Pulmonary artery endothelial cell (primary cell): ENCODE results near the gene LRMDA. TPM values are rescaled to one million over a fixed set of nuclear protein-coding genes. Genes with fewer than 3 reads are reported as not detected.

Experiments used
- DNase-seq: peaks from one replicate; pipeline ENCODE4 v3.0.0-alpha.2; 2011; ENCODE audit warnings: low read depth, low spot score
- total RNA-seq: library from RNA; depleted of rRNA; stranded (reverse); fragments of >200 nt; gene quantifications from 2 replicates; pipeline ENCODE4 v1.2.3, GENCODE V29; 2014

LRMDA gene
- total RNA-seq, 1 donor from 2014 or later: 14.6 TPM

- no peak for DNase-seq
Measured at GRCh38 chr10:75418712-75419111, 12.7 kb upstream of the LRMDA start.

GRCh38 chr10:75422913-75423312 lies 8.5 kb upstream of the LRMDA start:
- DNase-seq: no peak

DNA sequence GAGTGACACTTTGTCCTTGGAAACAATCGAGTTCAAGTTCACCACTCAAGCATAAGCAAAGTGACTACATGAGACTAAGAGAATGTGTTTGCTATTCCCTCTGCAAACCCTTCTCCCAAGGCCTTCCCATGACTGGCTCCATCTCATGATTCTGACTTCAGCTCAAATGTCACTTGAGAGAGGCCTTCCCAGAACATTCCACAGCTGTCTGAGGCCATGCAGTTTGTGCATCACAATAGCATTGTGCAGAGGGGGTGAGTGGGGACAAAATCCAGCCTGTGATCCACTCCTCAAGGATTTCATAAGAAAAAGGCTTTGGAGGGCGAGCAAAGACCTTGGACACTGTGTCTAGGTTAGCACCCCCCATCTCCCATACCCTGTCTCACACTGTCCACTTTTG lies 6.9 kb upstream of the LRMDA start:
- DNase-seq: no peak

GRCh38 chr10:75425291-75426079 lies 5.9 kb upstream of the LRMDA start:
- no peak for DNase-seq

GRCh38 chr10:75426880-75427279 lies 4.5 kb upstream of the LRMDA start:
- DNase-seq: no peak

DNA sequence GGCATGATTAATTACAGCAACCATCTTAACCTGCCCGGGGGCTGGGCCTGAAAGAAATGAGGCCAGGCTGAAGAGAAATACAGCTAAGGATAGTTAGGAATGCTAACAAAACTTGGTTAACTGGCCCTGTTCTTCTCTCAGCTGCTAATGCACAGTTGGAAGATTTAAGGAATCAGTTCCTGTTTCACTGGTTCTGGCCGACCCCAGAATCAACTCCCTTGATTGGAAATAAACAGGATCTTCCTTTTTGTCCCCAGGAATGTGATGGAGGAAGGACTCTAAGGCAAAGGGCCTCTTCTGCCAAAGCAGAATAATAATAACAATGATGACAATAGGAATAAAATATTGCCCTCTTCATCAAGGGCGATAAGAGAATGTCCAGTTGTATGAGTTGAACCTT lies 3.5 kb upstream of the LRMDA start:
- DNase-seq: no peak

DNA sequence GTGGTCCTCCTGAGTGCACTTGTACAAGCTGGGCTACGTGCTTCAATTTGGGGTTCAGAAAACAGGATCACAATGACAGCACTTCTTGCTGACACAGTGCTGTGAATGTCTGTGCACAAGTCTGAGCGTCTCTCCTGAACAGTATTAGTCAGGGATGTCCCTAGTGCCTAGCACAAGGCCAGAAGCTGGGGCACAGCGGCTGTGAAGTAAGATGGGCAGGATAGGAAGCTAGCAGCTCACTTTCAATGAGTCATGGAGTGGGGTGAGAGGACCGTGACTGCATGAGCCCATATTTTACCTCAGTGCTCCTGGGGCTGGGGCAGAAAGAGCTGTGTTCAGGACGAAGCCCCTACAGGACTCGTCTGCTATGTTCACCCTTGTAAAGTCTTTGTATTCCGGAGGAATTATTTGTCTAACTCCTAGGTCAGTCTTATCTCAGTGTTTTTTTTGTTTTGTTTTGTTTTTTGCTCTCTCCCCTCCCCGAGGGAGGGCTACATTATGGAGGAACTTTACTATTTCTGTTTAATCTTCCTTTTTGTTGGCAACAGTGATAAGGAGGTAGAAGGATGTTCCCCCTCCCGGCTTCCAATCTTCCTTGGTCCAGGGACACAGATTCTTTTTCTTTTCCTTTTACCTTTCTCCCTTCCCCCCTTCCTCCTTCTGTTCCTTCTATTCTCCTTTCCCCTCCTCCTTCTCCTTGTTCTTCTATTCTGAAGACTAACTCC lies 2.8 kb upstream of the LRMDA start:
- no peak for DNase-seq

DNA sequence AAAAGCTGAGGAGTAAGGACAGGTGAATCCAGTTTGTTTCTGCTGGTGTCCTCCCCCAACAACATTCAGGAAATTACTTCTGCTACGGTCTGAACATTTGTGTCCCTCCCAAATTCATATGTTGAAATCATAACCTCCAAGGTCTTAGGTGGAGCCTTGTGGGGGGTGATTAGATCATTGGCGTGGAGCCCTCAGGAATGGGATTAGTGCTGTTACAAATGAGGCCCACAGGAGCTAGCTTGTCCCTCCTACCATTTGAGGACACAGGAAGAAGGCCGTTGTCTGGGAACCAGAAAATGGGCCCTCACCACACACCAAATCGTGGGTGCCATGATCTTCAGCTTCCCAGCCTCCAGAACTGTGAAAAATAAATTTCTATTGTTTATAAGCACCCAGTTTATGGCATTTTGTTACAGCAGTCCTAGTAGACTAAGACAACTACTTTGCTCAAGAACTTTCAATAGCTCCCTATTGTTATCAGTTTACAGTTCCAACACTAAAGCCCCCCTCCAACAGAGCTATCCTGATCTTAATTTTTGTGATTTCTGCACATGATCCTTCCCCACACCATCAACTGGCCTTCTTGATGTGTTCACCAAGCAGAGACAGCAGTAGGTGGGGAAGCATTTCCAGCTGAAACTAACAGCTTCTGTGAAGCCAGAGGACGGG lies 2.1 kb upstream of the LRMDA start:
- no peak for DNase-seq

- DNase-seq: peak; percentile 33
Measured at GRCh38 chr10:75430000-75430763, 1.2 kb upstream of the LRMDA start.

- no peak for DNase-seq
Measured at GRCh38 chr10:75432176-75432575, 752 bp downstream of the LRMDA start.

DNA sequence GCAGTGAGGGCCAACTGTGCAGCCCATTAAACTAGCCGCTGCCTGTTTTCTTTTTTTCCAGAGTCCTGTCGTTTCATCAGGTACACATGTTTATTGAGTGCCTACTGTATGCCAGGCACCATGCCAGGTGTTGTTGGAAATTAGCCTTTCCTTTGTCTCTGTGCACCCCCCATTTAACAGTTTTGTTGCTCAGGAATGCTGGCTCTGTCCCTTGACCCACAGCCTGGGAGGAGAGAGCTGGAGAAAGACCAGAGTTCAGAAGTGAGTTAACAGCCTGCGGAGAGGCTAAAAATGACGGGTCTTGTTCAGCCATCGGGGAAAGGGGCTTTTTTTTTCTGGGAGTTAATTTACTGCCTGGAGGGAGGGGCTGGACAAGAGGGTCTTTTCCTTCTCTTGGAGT lies 1.3 kb downstream of the LRMDA start:
- no peak for DNase-seq

DNA sequence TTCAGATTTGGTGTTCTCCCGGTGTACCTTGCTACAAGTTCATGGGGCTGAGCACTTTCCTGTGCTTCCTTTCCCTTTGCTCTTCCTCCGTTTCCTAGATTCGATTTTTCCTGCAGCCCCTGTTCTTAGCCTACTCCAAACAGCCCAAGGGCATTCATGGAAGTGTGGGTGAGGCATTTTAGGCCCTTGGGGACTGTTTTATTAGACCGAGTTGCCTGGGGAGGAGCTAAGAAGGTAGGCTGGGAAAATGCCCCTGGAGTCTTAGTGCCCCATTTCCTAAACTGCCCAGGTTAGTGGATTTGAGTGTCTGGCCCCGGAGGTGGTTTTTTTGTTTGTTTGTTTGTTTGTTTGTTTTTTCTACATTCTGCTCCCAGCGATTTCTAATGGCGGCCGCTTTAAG lies 1.8 kb downstream of the LRMDA start:
- DNase-seq: no peak

DNA sequence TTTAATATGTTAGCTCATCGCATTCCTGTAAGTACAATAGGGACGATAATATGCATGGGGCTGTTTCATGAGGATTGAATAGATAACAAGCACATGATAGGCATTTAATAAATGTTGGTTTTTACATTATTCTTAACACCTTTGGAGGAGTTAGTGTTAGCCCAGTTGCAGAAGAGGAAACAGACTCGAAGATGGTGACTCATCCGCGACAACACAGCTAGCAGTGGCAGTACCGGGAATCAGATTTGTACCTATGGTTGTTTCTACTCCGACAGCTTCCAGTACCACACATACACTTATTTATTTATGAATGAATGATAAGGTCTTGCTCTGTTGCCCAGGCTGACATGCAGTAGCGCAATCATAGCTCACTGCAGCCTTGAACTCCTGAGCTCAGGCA lies 2.9 kb downstream of the LRMDA start:
- DNase-seq: no peak

- DNase-seq: no peak
Measured at GRCh38 chr10:75435291-75435690, 3.9 kb downstream of the LRMDA start.

GRCh38 chr10:75436896-75437295 lies 5.5 kb downstream of the LRMDA start:
- no peak for DNase-seq

- no peak for DNase-seq
Measured at GRCh38 chr10:75437693-75438092, 6.3 kb downstream of the LRMDA start.

GRCh38 chr10:75438275-75438674 lies 6.9 kb downstream of the LRMDA start:
- DNase-seq: no peak

GRCh38 chr10:75439811-75440210 lies 8.4 kb downstream of the LRMDA start:
- DNase-seq: no peak

DNA sequence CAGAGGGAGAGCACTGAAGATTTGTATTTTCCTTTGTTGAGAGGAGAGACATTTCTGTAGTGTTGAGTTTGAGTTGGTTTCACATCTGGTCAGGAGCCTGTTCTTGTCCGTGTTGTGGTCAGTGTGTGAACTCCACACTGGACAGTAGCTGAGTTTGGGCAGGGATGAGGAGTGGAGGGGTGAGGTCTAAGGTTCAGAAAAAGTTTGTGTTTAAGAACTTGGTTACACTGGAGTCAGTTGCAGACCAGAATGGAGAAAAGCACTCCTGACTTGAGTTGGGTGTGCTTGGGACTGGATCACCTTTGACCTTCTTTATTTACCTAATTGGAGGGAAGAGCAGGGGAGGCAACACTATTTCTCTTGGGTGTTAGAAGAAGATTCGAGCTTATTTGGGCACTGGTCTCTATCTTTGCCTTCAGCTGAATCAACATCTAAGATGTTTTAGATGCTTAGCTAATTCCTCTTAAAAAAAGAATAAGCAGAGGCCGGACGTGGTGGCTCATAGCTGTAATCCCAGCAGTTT lies 8.9 kb downstream of the LRMDA start:
- no peak for DNase-seq

GRCh38 chr10:75441196-75441595 lies 9.8 kb downstream of the LRMDA start:
- no peak for DNase-seq

GRCh38 chr10:75441682-75442081 lies 10.3 kb downstream of the LRMDA start:
- DNase-seq: no peak
